GM18511 (cell line): ENCODE measurements around the gene NRXN3.

Experiments
- ATAC-seq: cut with Tn5 transposase; IDR thresholded peaks from one replicate; pipeline ENCODE4 v1.9.1; 2021; ENCODE audit warnings: mild to moderate bottlenecking, moderate library complexity; ENCODE audit not compliant: unreplicated experiment

Gene NRXN3

DNA sequence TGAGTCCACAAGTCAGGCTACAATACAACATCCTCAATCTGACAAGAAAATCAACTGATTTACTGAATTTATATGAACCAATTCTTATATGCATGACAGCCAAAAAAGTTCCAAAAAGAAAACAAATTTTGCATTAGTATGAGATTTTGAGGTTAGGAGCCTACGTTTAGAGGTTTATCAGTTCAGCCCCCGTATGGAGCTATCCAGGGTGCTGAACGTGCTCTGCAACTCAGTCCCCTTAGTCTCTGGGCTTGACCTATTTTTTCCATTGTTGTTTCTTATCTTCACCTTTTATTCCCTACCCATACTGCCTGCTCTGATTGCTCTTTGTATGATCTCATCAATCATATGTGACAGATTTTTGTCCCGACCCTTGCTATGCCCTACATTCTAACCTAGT is 693.0 kb downstream of the NRXN3 start:
- ATAC-seq = no peak

DNA sequence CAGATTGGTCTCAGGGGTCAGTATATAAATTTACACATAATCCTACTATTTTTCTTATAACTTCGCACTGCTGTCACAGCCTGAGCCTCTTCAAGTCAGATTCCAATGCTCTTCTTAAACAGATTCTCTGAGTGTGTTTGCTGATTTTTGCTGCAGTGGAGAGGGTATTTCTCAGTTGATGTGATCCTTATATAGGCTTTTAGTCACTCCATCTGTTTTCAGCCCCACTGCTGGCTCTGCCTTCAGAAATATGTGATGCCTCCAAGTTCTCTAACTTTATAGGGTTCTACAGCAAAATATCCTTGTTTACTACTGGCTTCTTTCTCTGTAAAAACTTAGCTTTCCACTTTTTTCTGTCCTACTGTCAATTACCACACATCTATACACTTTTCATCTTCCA is 702.7 kb downstream of the NRXN3 start:
- no peak for ATAC-seq

DNA sequence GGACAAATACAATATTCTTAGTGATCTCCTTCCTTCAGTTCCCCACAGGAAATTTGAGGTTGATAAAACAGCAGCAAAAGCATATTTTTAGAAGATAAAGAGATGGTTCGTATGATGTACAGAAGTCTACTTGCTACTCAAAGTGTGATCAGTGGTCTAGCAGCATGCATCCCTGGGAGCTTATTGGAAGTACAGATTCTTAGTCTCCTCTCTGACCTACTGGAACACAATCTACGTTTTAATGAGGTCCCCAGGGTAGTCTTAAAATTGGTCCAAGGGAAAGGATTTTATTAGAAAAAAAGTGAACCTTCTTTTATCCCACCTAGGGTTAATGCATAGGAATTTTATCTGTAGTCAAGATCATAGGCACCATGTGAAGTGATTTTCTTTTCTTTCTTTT is 703.4 kb downstream of the NRXN3 start:
- ATAC-seq = no peak

DNA sequence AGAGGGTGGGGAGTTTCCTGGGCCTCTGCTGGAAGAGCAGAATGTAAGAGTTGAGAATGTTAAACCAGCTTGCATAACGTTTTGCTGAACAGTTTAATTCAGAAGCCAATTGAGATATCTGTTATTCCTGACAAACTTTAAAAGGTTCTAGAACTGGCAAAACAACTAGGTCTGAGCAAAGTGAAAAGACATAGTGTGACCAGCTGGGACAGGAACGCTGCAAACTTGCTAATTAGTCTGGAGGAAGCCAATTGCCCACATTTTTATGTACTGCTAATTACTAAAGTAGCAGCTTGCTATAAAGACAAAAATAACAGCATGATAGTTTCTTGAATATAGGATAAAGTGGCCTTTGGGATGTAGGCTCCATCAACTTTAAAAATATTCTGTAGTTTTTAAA is 704.9 kb downstream of the NRXN3 start:
- no peak for ATAC-seq

DNA sequence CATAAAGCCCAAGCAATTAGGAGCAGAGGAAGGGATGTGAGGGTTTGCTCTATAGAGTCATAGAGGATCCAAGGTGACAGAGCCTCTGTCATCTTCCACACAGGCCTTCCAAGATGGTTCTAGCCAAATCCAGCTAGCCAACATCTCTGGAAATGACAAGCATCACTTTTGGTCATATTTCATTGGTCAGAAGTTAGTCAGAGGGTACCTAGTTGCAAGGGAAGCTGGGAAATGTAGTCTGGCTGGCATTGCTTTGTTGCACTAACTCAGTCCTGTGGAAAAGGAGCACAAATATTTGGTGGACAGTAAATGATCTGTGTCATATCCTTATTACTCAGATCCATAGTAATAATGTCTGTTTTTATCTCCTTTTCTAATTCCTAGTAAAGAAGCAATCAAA is 715.7 kb downstream of the NRXN3 start:
- no peak for ATAC-seq

DNA sequence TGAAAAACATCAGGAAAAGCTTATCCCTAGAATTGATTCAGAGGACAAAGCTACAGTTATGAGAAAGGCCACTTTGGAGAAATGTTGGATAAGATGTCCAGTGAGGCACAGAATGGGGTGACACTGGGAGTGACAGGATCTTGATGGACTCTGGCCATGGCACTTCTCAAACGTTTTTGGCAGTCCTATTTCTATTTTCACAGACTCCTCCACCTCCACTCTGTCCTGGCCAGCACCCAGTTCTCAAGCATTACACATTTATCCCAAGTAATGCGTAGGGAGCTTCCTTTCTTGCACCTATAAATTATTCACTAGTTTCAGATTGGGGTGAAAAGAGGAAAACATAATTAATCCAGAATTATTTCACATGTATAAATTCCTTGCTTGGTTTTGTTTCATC is 727.3 kb downstream of the NRXN3 start:
- no peak for ATAC-seq

DNA sequence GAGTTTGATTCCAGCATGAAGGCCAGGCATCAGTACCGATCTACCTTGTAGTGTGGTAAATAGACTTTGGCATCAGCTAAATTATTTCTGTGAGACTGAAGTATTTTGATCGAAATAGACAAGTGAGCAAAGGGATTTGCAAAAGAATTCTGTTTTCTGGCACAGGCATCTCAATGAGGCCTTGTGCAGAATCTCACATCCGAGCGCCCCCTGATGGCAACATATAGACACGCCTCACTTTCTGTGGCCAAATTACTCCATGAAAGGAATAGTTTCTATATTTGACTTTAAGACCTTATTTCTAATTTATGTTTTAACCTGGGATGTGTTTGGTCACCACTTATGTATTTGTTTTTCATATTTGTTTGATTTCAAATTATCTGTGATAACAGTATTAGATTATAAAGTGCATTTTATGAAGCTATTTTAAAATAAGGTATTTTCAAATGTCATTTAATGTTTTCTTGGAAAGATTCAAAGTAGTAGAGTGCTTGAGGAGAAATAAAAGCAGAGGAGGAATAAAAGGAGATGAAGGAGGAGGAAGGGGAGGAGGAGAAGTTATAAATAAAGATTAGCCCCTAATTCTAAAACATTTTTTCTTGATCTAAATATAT is 731.9 kb downstream of the NRXN3 start:
- no peak for ATAC-seq

DNA sequence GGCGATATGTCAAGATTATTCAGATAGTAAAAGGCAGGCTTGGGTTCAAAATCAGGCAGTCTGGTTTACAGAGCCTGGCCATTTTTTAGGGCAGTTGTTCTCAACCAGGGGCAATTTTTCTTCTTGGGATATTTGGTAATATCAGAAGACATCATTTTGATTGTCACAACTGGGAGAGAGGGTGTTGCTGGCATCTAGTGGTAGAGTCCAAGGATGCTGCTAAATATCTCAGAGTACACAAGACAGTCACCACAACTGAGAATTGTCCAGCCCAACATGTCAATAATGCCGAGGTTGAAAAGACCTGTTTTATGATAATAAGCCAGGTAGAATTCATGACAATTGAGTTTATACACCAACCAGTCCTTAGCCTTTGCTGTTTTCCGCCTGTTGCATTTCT is 733.9 kb downstream of the NRXN3 start:
- no peak for ATAC-seq

DNA sequence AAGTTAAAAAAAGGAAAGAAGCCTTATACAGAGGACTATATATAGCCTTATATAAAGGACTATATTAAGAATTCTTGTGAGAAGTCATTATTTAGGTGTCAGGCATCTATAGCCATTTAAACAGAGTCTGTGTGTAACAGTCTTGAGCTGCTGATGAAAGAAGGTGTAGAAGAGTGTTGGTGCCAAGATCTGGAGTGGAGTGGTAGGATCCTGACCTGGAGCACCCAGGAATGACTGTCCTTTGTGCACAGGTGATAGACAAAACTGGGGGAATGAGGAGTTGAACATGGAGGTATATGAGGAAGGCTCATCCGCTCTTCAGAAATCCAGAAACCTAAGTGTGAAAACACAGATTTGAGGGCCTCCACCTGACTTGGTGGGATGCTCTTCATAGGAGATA is 747.3 kb downstream of the NRXN3 start:
- ATAC-seq = no peak

DNA sequence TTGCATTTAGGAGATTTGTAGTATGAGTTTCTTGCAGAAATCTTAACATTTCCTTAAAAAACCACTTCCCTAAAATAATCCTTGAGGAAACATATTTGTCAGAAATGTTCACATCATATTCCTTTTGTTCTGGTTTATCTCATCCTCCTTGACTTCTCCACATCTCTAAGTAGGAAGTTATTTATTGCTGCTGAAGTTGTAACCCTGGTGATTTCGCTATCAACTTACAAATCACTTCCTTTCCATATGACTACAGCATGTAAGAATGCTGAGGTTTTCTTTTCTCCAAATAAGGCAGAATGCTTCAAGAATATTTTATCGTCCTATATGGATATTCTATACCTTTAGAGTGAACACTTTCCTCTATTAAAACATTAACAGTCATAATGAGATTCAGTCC is 751.7 kb downstream of the NRXN3 start:
- no peak for ATAC-seq

DNA sequence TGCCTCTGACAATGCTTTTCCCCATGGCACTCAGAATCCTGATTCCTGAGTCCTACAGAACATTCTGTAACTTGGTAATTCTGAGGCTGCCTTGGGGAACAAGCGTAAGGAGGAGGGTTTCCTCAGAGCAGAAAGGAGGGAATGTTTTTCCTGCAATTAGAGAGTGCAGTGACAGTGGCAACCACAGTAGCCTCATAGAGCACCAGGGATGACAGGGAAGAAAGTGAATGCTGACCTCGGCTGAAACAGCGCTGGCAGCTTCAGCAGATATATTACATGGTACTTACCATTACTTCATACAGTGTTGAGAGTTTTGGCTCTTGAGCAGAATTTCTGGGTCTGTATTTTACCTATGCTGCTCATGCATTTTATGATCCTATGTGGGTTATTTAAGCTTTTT is 757.1 kb downstream of the NRXN3 start:
- no peak for ATAC-seq

DNA sequence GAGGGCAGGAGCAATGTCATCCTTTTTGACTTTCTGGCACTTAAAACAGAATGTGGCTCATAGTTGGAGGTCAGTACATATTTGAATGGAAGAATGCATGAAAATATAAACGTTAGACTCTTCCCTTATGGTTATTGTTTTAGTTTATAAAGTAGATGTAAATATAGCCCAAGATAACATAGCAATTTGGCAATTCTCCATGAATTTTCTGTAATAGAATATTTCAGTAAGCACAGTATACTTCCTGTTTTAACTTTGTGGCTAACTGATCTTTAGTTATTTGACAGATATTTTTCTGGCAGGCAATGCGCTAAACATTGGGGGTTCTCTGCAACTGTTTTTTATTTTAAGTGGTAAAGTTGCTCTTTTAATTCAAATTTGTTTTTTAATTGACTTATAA is 763.0 kb downstream of the NRXN3 start:
- no peak for ATAC-seq

DNA sequence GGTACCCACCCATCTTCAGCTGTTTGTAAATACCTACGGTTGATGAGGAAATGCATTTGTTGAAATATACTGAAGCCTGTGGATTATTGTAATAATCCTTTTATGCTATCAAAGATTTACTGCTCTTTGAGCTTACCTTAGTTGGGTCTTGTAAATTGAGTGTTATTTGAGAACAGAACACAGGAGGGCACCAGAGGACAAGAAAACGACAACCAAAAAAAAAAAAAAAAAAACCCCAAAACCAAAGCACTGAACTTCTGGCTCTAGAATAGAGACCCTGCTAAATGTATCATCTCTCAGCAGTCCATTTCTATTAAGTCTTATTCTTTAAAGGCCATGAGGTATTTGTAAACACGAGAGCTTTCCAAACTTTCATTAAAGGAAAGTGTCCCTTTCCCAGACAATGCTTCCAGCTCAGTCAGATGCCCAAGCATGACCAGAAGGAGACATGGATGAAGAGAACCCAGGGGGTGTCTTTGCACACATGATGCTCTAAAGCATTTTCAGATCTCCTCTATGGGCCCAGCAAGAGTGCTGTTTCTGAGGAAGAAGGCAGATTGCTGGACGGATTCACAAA is 763.9 kb downstream of the NRXN3 start:
- ATAC-seq = no peak

DNA sequence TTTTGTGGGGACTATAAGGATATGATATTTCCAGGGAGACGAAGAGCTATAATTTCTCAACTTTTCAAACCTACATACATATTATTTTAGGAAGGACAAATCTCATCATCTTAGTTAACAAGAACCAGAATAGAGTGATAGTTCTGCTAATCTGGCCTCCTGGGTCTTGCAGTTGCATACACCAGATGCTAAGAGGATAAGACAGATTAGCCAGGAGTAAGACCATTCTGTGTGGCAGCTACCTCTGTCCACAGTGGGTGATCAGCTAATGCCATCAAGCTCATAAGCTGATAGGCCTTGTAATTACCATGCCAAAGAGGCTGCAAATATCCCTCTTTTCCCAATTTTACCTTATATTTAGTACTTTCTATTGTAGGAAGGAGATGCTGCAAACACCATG is 776.8 kb downstream of the NRXN3 start:
- no peak for ATAC-seq

DNA sequence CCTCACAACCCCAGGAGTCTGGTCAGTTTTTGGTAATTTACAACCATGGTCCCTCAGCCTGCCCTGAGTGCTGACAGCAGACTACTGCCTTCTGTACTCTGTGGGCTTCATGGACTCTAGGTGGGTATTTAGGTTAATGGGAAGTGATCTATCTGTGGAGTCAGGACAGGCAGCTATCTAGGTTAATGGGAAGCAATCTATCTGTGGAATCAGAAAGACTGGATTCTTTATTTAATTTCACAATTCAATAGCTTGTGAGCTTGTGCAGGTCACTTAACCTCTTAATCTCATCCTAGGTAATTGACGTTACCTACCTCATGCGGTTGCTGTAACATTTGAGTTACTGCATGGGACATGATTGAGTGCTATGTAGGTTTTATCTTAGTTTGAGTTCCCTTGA is 777.5 kb downstream of the NRXN3 start:
- no peak for ATAC-seq

DNA sequence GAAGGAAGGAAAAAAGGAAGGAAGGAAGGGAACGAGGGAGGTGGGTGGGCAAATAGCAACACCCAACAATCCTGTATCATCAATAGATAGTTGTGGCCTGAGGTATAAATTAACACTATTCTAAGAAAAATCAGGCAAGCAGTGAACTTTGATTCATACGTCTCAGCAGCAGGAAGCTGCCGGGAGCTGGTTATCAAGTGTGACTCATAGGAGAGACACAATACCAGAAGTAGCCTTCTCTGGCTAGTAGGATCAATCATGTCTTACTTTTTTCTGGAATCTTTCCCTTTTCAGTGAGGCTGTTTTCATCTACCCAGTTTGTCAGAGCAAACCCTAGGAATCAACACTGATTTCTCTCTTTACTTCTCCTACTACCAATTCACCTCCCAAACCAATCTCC is 780.5 kb downstream of the NRXN3 start:
- ATAC-seq = no peak

DNA sequence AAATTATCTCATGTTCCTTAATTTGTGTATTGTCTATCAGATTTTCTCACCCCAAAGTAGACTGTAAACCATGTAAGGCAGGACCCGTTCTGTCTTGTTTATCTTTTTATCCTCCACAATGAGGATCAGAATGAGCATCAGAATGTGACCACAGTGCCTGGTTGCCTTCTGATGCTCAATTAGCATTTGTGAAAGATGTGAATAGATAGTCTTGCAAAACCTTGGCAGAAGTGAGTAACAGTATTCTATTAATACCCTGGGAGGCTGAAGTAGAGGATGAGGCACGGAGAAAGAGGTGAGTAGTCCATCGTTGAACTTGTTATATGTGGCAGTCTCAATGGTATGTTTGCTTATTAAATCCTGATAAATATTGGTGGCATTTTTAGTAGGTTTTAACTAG is 781.4 kb downstream of the NRXN3 start:
- ATAC-seq = no peak

DNA sequence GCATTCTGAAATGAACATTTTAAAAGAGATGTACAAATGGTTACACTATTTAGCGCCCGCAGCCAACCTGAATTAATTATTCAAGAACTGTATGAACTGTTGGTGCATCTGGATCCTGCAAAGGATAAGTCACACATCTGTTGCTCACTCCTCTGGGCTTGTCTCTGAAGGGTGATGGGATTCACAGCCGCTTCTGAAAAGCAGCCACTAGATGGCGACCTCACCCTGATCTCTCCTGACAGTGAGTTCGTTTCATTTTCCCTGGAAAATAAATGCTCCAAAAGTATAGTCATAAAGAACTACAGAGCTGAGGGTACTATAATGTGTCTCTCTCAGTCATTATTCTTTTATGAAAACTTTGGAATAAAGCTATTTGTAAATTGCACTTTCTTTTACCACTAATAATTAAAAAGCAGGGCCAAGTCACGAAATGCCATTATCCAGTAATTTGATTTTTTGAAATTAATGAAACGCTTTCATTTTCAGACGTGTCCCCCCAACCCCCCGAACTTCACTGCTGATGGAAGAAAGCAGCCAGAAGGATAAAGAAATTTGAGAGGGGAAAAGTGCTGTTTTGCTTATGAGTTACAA is 789.6 kb downstream of the NRXN3 start:
- ATAC-seq = peak; percentile 96

DNA sequence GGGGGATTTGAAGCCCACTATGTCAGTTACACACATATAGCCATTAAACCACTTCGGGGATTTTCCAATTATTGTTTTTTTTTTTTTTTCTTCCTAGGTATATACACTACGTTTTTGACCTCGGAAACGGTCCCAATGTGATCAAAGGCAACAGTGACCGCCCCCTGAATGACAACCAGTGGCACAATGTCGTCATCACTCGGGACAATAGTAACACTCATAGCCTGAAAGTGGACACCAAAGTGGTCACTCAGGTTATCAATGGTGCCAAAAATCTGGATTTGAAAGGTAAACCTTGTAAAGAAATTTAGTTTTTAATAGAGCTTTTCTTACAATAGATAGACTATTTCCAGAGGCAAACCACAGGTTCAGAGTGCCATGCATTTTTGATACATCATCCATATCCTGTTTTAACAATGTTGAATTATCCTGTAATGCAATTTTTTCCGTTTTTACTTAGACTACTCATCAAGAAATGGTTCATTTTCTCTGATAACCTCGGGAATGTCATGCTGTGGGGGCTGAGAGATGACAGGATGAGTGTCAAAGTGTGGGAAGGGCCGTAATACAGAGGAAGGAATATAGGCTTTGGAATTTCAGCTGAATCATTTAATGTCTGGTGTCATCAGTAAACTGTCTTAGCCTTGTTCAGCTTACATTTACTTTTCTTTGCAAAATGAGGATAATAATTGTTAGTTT is 797.1 kb downstream of the NRXN3 start:
- no peak for ATAC-seq

DNA sequence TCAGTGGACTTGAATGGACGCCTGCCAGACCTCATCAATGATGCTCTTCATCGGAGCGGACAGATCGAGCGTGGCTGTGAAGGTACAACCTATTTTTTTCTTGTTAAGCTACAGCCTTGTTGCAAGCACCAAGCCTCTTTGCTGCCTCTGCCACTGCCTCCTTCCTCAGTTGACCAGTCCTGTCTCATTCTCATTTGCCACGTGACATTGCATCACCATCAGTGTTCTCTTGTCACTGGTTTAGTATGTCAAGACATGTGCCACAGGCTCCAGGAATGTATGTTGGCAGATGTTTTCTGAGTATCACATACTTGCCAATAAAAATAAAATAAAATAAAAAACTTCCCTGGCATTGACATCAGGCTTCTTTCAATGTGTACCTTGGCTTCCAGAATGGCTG is 798.1 kb downstream of the NRXN3 start:
- no peak for ATAC-seq

DNA sequence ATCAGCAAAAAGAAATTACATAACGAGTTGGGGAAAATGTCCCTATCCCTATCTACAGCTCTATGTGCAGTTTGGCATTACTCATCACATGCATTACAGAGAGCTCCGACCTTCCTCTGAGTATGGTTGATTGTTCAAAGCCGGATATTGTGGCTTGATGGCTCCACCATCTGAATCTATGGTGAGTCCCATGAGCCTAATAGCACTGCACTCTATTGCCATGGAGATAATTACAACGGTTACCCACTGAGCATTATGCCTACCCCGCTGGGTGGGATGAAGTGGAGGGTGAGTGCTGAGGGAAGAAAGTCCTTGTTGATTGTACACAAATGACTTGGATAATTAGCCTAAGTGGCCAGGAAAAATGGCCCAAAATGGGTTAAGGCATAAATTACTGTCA is 800.5 kb downstream of the NRXN3 start:
- no peak for ATAC-seq

DNA sequence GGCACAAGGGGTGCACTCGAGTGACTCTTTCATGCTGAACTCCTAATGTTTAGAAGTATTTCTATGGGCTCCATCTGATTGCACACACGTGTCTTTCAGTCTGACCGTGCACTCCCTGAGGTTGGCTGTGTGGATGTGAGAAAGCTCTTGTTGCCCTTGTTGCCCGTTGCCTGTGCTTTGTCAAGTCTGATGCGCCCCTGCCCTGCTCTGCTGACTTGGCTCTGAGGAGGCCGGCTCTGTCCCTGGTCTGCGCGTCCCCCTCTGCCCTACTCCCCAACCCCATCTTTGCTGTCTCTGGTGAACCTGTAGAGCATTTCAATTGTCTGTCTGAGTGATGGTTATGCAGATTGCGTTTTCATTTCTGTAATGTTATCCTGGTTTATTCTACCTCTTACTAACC is 802.3 kb downstream of the NRXN3 start:
- ATAC-seq = no peak
